MCF 10A (cell line): ENCODE data around the gene MAP6. TPM values are rescaled to one million over a fixed set of nuclear protein-coding genes. Genes with fewer than 3 reads are reported as not detected.

ENCODE experiments used
- BruUV-seq: library from RNA; stranded (reverse); fragments of 400-500 nt; replicated peaks from 2 replicates; lab custom pipeline; 2021; lab: Mats Ljungman, UMichigan
- CTCF ChIA-PET: fragments of 300-600 bp; sonication (Branson Sonifier 250); formaldehyde crosslinking; extraction: SDS; loops from one replicate; lab custom pipeline; 2021; ENCODE audit warnings: antibody characterized with exemption, inconsistent platforms; lab: Yijun Ruan, JAX
- POLR2A ChIA-PET: fragments of 300-600, 350-650 bp; sonication (Branson Sonifier 250); formaldehyde crosslinking; extraction: SDS; loops from one replicate; lab custom pipeline; 2020; ENCODE audit warnings: antibody characterized with exemption, inconsistent platforms; lab: Yijun Ruan, JAX
- DNase-seq: peaks from one replicate; pipeline ENCODE4 v3.0.0-alpha.2; 2018; ENCODE audit not compliant: unreplicated experiment
- H3K27ac Mint-ChIP-seq: one replicate; pipeline ENCODE4 v1.8.0; 2022; ENCODE audit warnings: mild to moderate bottlenecking, low read depth, mixed read lengths; ENCODE audit not compliant: unreplicated experiment
- H3K27me3 Mint-ChIP-seq: one replicate; pipeline ENCODE4 v1.8.0; 2022; ENCODE audit warnings: mixed read lengths; ENCODE audit not compliant: insufficient read depth, unreplicated experiment
- H3K36me3 Mint-ChIP-seq: one replicate; pipeline ENCODE4 v1.8.0; 2022; ENCODE audit warnings: mild to moderate bottlenecking, moderate library complexity, mixed read lengths; ENCODE audit not compliant: insufficient read depth, unreplicated experiment
- H3K4me1 Mint-ChIP-seq: one replicate; pipeline ENCODE4 v1.8.0; 2022; ENCODE audit warnings: mixed read lengths; ENCODE audit not compliant: insufficient read depth, unreplicated experiment
- H3K4me3 Mint-ChIP-seq: one replicate; pipeline ENCODE4 v1.8.0; 2022; ENCODE audit warnings: mild to moderate bottlenecking, moderate library complexity, mixed read lengths; ENCODE audit not compliant: unreplicated experiment
- H3K9me3 Mint-ChIP-seq: one replicate; pipeline ENCODE4 v1.8.0; 2022; ENCODE audit warnings: mixed read lengths; ENCODE audit not compliant: unreplicated experiment
- intact Hi-C: fragments of 100-400 bp; cut with micrococcal nuclease; formaldehyde crosslinking; loops from 2 replicates; pipeline ENCODE4 v1.14.1; 2022
- total RNA-seq: library from RNA; stranded (reverse); gene quantifications from 2 replicates; pipeline ENCODE4 v1.2.3, GENCODE V29; 2022
- TF ChIP-seq, protein P1 (sequence below): fragments of 200-600 bp; IDR thresholded peaks from one replicate; pipeline ENCODE4 v1.8.0; 2022; ENCODE audit warnings: antibody characterized with exemption, mild to moderate bottlenecking; ENCODE audit not compliant: unreplicated experiment

Gene MAP6
- total RNA-seq, 1 experiment from 2014 or later: not detected

DNA sequence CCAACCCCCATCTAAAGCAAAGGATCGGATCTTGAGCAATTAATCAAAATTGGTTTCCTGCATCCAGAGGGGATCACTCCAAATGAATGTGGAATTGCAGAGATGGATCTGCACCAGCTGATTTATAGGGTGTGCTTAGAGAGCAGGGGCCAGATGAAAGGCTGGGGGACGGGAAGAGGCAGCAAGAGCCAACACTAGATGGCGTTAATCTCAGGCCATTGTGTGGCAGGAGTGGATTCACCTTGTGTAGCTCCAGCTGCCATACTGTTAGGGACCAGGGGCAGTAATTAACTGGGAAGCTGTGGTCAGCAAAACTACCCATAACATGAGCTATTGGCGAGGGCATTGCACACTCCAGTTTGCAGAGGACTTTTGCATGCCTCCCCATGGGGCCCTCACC lies 71.2 kb downstream of the MAP6 start:
- POLR2A ChIA-PET: no interaction called here
- DNase-seq: peak; percentile 60
- Mint-ChIP-seq H3K27ac (no peak overlapping the region), H3K4me3 (no peak overlapping the region), H3K9me3 (no peaks in the 10 kb centered on the region), H3K36me3 (no peaks in the 10 kb centered on the region), H3K4me1 (peaks cover 6% of the 10 kb centered on the region), H3K27me3 (peaks cover 6% of the 10 kb centered on the region)
- TF ChIP-seq, protein P1, sequence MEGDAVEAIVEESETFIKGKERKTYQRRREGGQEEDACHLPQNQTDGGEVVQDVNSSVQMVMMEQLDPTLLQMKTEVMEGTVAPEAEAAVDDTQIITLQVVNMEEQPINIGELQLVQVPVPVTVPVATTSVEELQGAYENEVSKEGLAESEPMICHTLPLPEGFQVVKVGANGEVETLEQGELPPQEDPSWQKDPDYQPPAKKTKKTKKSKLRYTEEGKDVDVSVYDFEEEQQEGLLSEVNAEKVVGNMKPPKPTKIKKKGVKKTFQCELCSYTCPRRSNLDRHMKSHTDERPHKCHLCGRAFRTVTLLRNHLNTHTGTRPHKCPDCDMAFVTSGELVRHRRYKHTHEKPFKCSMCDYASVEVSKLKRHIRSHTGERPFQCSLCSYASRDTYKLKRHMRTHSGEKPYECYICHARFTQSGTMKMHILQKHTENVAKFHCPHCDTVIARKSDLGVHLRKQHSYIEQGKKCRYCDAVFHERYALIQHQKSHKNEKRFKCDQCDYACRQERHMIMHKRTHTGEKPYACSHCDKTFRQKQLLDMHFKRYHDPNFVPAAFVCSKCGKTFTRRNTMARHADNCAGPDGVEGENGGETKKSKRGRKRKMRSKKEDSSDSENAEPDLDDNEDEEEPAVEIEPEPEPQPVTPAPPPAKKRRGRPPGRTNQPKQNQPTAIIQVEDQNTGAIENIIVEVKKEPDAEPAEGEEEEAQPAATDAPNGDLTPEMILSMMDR: peak; percentile 32
- BruUV-seq: no TSS peak
- intact Hi-C loops: no loop called here
- CTCF ChIA-PET: interaction anchor here (0.6 to 0.7 kb wide), 2 partner anchors 125 to 485 kb away, joined by 3 read pairs; no protein-coding TSS in a partner anchor

GRCh38 chr11:75596914-75597313 lies 71.9 kb downstream of the MAP6 start:
- TF ChIP-seq, protein P1: no peak
- intact Hi-C loops: no loop called here
- ChIA-PET CTCF (interaction anchor here (1.2 kb wide), 1 partner anchor 270 kb away, joined by 3 read pairs; no protein-coding TSS in a partner anchor), POLR2A (interaction anchor here (0.7 kb wide), 1 partner anchor 26 kb away, joined by 3 read pairs; no protein-coding TSS in a partner anchor)
- BruUV-seq: no TSS peak
- no peak overlapping the region for H3K27ac Mint-ChIP-seq
- H3K27me3 Mint-ChIP-seq: peaks cover 13% of the 10 kb centered on the region
- H3K9me3 Mint-ChIP-seq: no peaks in the 10 kb centered on the region
- DNase-seq: no peak
- no peaks in the 10 kb centered on the region for H3K36me3 Mint-ChIP-seq
- H3K4me3 Mint-ChIP-seq: no peak overlapping the region
- peaks cover 6% of the 10 kb centered on the region for H3K4me1 Mint-ChIP-seq

DNA sequence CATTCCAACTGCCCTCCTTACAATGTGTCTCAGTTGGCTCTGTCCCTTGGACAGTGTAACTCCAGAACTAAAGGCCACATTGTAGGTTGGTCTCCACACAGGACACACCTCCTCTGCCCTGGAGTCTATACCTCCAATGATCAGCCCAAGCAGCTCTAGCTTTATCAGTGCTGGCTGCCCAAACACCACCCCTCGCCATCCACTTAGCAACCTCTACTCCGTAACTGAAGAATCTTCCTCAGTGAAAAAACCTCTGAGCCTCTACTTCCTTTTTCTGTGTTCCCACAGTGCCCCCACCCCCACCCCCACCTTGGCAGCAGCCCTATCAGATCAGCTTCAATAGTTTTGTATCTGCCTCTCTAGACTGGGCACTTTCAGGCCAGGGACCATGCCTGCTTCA lies 73.4 kb downstream of the MAP6 start:
- H3K9me3 Mint-ChIP-seq: no peaks in the 10 kb centered on the region
- intact Hi-C loops: no loop called here
- no peaks in the 10 kb centered on the region for H3K36me3 Mint-ChIP-seq
- H3K27ac Mint-ChIP-seq: no peak overlapping the region
- H3K4me3 Mint-ChIP-seq: no peak overlapping the region
- H3K4me1 Mint-ChIP-seq: peaks cover 6% of the 10 kb centered on the region
- H3K27me3 Mint-ChIP-seq: peaks cover 18% of the 10 kb centered on the region
- POLR2A ChIA-PET: interaction anchor here (0.8 kb wide), 1 partner anchor 249 kb away, joined by 3 read pairs; no protein-coding TSS in a partner anchor
- TF ChIP-seq, protein P1: no peak
- CTCF ChIA-PET: no interaction called here
- DNase-seq: no peak
- no TSS peak for BruUV-seq

DNA sequence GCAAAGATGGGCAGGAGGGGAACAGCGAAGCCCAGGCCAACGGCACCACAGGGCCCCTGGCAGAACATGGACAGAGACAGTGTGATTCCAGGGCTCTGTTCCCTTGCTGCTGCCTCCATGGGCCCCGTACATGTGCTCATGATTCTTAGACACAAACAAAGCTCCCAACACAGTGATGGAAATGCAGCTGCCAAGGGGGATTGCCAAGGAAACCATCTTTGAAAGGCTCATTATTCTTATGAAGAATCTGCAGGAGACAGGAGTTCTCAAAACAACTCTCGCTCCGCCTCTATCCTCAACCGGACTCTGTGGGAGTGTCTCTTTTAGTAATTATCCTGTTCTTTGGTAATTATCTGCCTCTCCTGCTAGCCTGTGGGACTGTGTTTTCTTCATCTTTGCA lies 74.6 kb downstream of the MAP6 start:
- no peak overlapping the region for H3K27ac Mint-ChIP-seq
- no peaks in the 10 kb centered on the region for H3K9me3 Mint-ChIP-seq
- no TSS peak for BruUV-seq
- intact Hi-C loops: no loop called here
- no peak overlapping the region for H3K4me3 Mint-ChIP-seq
- POLR2A ChIA-PET: interaction anchor here (1.1 kb wide), 1 partner anchor 27 kb away, joined by 3 read pairs; no protein-coding TSS in a partner anchor
- H3K27me3 Mint-ChIP-seq: peaks cover 18% of the 10 kb centered on the region
- H3K36me3 Mint-ChIP-seq: no peaks in the 10 kb centered on the region
- peaks cover 6% of the 10 kb centered on the region for H3K4me1 Mint-ChIP-seq
- DNase-seq: no peak
- TF ChIP-seq, protein P1: no peak
- CTCF ChIA-PET: no interaction called here
